Mucosa of descending colon (tissue), 3 donors: ENCODE data around the gene KIF6. TPM values are rescaled to one million over a fixed set of nuclear protein-coding genes. Genes with fewer than 3 reads are reported as not detected.

Experiments used
- ATAC-seq: fragments of 200-7000 bp; cut with Tn5 transposase; one replicate; pipeline ENCODE4 v1.9.1; 2020; ENCODE audit warnings: mild to moderate bottlenecking, moderate library complexity
- DNase-seq, 3 donors: peaks; one replicate each; pipeline ENCODE4 v3.0.0-alpha.2; 2020
- H3K36me3 ChIP-seq: fragments of 200-600 bp; one replicate; pipeline ENCODE4 v1.8.0; 2021; ENCODE audit warnings: low read depth, mild to moderate bottlenecking
- H3K4me1 ChIP-seq: fragments of 200-600 bp; one replicate; pipeline ENCODE4 v1.8.0; 2021; ENCODE audit warnings: low read depth, mild to moderate bottlenecking
- H3K4me3 ChIP-seq: fragments of 200-600 bp; one replicate; pipeline ENCODE4 v1.8.0; 2021; ENCODE audit warnings: mild to moderate bottlenecking
- H3K9me3 ChIP-seq: fragments of 200-600 bp; one replicate; pipeline ENCODE4 v1.8.0; 2021; ENCODE audit warnings: mild to moderate bottlenecking
- CTCF ChIP-seq: fragments of 200-600 bp; IDR thresholded peaks from one replicate; pipeline ENCODE4 v1.8.0; 2022; ENCODE audit warnings: antibody characterized with exemption, mild to moderate bottlenecking
- intact Hi-C, 2 donors: fragments of 100-400 bp; cut with DNase I in 1 of 2; cut with micrococcal nuclease in 1 of 2; formaldehyde crosslinking; loops; one replicate each; pipeline versions ENCODE4 v1.11.0 to v1.11.1; 2022; cut with DNase I, micrococcal nuclease
- total RNA-seq, 3 donors: library from RNA; stranded (reverse); fragmentation: NEBNext Ultra II Directional in 2 of 3; extraction: Animal tissue kit (Norgen Biotek cat#: 25700) in 2 of 3; gene quantifications; one replicate each; pipeline versions ENCODE4 v1.2.1 to v1.2.4, GENCODE V29; 2021 to 2023
- donor health status: DM: no; HTN: no; CAD: no; lungs with moderate emphysema.
- donor health status: DM: no; HTN: no; CAD: no.
- donor health status: DM: no; HTN: yes; CAD: no.

KIF6 gene
- total RNA-seq, 3 donors from 2014 or later: 0.24 to 0.85 (median 0.52) TPM

- no peak for ATAC-seq
- DNase-seq: no peak
- TF ChIP-seq CTCF: no peak
- peaks cover 10% of the 10 kb centered on the region for H3K4me1 ChIP-seq
- no peaks in the 10 kb centered on the region for H3K36me3 ChIP-seq
- peaks cover 8% of the 10 kb centered on the region for H3K9me3 ChIP-seq
- H3K4me3 ChIP-seq: no peak overlapping the region
- intact Hi-C loops: no loop called here
Measured at GRCh38 chr6:39471954-39472659, 253.1 kb downstream of the KIF6 start.

- TF ChIP-seq CTCF: no peak
- DNase-seq: no peak
- Histone ChIP-seq H3K36me3 (no peaks in the 10 kb centered on the region), H3K9me3 (peaks cover 8% of the 10 kb centered on the region), H3K4me1 (peaks cover 13% of the 10 kb centered on the region), H3K4me3 (no peak overlapping the region)
- ATAC-seq: no peak
- intact Hi-C loops: no loop called here
Measured at GRCh38 chr6:39470506-39470905, 254.7 kb downstream of the KIF6 start.

GRCh38 chr6:39468385-39468784 lies 256.8 kb downstream of the KIF6 start:
- Histone ChIP-seq H3K4me1 (peaks cover 13% of the 10 kb centered on the region), H3K36me3 (no peaks in the 10 kb centered on the region), H3K4me3 (no peak overlapping the region), H3K9me3 (peaks cover 8% of the 10 kb centered on the region)
- no peak for ATAC-seq
- intact Hi-C loops: no loop called here
- no peak for TF ChIP-seq CTCF
- DNase-seq: no peak

- no peak for TF ChIP-seq CTCF
- Histone ChIP-seq H3K4me1 (peaks cover 13% of the 10 kb centered on the region), H3K36me3 (no peaks in the 10 kb centered on the region), H3K9me3 (peaks cover 8% of the 10 kb centered on the region), H3K4me3 (no peak overlapping the region)
- ATAC-seq: peak; percentile 78
- intact Hi-C loops: no loop called here
- peak in 2 of 3 donors; percentile 50 to 75 for DNase-seq
Measured at GRCh38 chr6:39466631-39467030, 258.6 kb downstream of the KIF6 start.

GRCh38 chr6:39465539-39465938 lies 259.7 kb downstream of the KIF6 start:
- intact Hi-C loops: no loop called here

More at GRCh38 chr6:39465539-39465938, 259.7 kb downstream of the KIF6 start:
- Histone ChIP-seq H3K9me3 (peaks cover 8% of the 10 kb centered on the region), H3K36me3 (no peaks in the 10 kb centered on the region), H3K4me1 (peaks cover 13% of the 10 kb centered on the region), H3K4me3 (no peak overlapping the region)
- ATAC-seq (peak; percentile 92), DNase-seq (peak in 1 of 3 donors; percentile 32)
- no peak for TF ChIP-seq CTCF
